Stomach (tissue), 4 donors: Measurements from ENCODE around the gene CAV1.

Experiments used
- EP300 ChIP-seq: sonication (generic); formaldehyde crosslinking; IDR thresholded peaks from one replicate; pipeline ENCODE4 v1.6.1; 2017; ENCODE audit warnings: antibody characterized with exemption
- POLR2A ChIP-seq, 4 donors: fragments of 450-650 bp; IDR thresholded peaks; one replicate each; pipeline ENCODE4 v1.6.1; 2016; ENCODE audit warnings: antibody characterized with exemption in 4 of 4, control low read depth in 2 of 4, mild to moderate bottlenecking in 1 of 4, moderate library complexity in 1 of 4
- POLR2AphosphoS5 ChIP-seq, 3 donors: sonication (generic); formaldehyde crosslinking; IDR thresholded peaks; one replicate each; pipeline ENCODE4 v1.6.1; 2016; ENCODE audit warnings: antibody characterized with exemption in 3 of 3
- TF ChIP-seq, protein P1 (sequence below), 7 experiments: fragments of 450-650 bp in 4 of 7; fragments of 200-600 bp in 3 of 7; sonication (generic) in 3 of 7; IDR thresholded peaks; one replicate each; pipeline ENCODE4 v1.5.1; 2016 to 2019; ENCODE audit warnings: antibody characterized with exemption in 7 of 7, control low read depth in 2 of 7, mild to moderate bottlenecking in 1 of 7

- TF ChIP-seq, protein P1, sequence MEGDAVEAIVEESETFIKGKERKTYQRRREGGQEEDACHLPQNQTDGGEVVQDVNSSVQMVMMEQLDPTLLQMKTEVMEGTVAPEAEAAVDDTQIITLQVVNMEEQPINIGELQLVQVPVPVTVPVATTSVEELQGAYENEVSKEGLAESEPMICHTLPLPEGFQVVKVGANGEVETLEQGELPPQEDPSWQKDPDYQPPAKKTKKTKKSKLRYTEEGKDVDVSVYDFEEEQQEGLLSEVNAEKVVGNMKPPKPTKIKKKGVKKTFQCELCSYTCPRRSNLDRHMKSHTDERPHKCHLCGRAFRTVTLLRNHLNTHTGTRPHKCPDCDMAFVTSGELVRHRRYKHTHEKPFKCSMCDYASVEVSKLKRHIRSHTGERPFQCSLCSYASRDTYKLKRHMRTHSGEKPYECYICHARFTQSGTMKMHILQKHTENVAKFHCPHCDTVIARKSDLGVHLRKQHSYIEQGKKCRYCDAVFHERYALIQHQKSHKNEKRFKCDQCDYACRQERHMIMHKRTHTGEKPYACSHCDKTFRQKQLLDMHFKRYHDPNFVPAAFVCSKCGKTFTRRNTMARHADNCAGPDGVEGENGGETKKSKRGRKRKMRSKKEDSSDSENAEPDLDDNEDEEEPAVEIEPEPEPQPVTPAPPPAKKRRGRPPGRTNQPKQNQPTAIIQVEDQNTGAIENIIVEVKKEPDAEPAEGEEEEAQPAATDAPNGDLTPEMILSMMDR (IDR thresholded peaks at IDR 0.05) = no peak
- TF ChIP-seq POLR2AphosphoS5 (IDR thresholded peaks at IDR 0.05) (no peak), POLR2A (IDR thresholded peaks at IDR 0.05) (no peak), EP300 (no peak)
These were observed 67.2 kb downstream of the CAV1 start for GRCh38 chr7:116592041-116592355.
